ENCODE measurements around the gene ADAD2.

ADAD2 gene

GRCh38 chr16:84218176-84218823, 27.3 kb downstream of the ADAD2 start:
- Mint-ChIP-seq H3K27ac (no peak overlapping the region), H3K36me3 (ENCODE audit: low read depth) (no peaks in the 10 kb centered on the region), H3K4me3 (no peak overlapping the region), H3K9me3 (no peaks in the 10 kb centered on the region), H3K4me1 (ENCODE audit: low read depth) (no peaks in the 10 kb centered on the region), H3K27me3 (ENCODE audit: low read depth) (no peaks in the 10 kb centered on the region)

DNA sequence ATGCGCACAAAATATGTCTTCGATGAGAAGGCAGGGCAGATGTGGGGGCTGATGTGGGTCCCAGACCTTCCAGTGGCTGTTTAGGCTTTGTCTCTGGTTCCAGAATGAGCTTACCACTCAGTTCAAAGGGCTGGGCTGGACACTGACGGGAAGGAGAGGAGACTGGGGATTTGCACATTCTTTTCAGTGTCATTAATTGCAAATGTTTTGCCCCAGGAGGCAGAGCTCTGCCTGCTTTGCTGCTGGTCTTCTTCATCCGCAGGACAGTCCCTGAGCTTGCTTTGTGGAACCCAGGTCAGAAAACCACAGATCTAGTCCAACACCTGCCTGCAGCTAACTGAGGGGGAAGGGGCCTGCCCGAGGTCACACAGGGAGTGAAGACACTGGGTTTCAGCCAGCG, 28.0 kb downstream of the ADAD2 start:
- H3K4me3 Mint-ChIP-seq = no peak overlapping the region
- no peak overlapping the region for H3K27ac Mint-ChIP-seq
- H3K27me3 Mint-ChIP-seq (ENCODE audit: low read depth) = no peaks in the 10 kb centered on the region
- H3K9me3 Mint-ChIP-seq = no peaks in the 10 kb centered on the region
- no peaks in the 10 kb centered on the region for H3K36me3 Mint-ChIP-seq (ENCODE audit: low read depth)
- H3K4me1 Mint-ChIP-seq (ENCODE audit: low read depth) = no peaks in the 10 kb centered on the region

GRCh38 chr16:84220851-84221250, 29.9 kb downstream of the ADAD2 start:
- no peaks in the 10 kb centered on the region for H3K36me3 Mint-ChIP-seq (ENCODE audit: low read depth)
- H3K27ac Mint-ChIP-seq = no peak overlapping the region
- no peak overlapping the region for H3K4me3 Mint-ChIP-seq
- H3K27me3 Mint-ChIP-seq (ENCODE audit: low read depth) = no peaks in the 10 kb centered on the region
- no peaks in the 10 kb centered on the region for H3K4me1 Mint-ChIP-seq (ENCODE audit: low read depth)
- no peaks in the 10 kb centered on the region for H3K9me3 Mint-ChIP-seq

DNA sequence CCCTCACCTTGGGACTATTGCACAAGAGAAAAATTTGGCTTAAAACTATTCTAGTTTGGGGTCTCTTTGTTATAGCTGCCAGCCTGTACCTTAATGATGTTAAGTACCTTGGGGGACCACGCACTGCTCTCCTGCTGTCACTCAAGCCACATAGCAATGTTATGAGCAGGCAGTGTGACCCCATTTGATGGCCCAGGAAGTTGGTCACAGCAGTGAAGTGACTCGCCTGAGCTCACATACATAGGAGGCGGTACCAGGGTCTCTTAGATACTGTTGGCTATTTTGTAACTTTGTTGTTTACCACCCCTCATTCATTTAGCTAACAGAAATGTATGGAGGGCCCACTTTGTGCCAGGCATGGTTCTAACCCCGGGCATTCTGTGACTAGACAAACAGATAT, 32.5 kb downstream of the ADAD2 start:
- Mint-ChIP-seq H3K36me3 (ENCODE audit: low read depth) (no peaks in the 10 kb centered on the region), H3K27me3 (ENCODE audit: low read depth) (peaks cover 3% of the 10 kb centered on the region), H3K27ac (no peak overlapping the region), H3K9me3 (no peaks in the 10 kb centered on the region), H3K4me1 (ENCODE audit: low read depth) (no peaks in the 10 kb centered on the region), H3K4me3 (no peak overlapping the region)

- H3K4me3 Mint-ChIP-seq = no peak overlapping the region
- no peaks in the 10 kb centered on the region for H3K9me3 Mint-ChIP-seq
- peaks cover 3% of the 10 kb centered on the region for H3K27me3 Mint-ChIP-seq (ENCODE audit: low read depth)
- no peaks in the 10 kb centered on the region for H3K36me3 Mint-ChIP-seq (ENCODE audit: low read depth)
- no peak overlapping the region for H3K27ac Mint-ChIP-seq
- no peaks in the 10 kb centered on the region for H3K4me1 Mint-ChIP-seq (ENCODE audit: low read depth)
Observed at GRCh38 chr16:84224554-84224953, 33.6 kb downstream of the ADAD2 start.

- Mint-ChIP-seq H3K4me3 (no peak overlapping the region), H3K36me3 (ENCODE audit: low read depth) (no peaks in the 10 kb centered on the region), H3K27me3 (ENCODE audit: low read depth) (peaks cover 3% of the 10 kb centered on the region), H3K4me1 (ENCODE audit: low read depth) (no peaks in the 10 kb centered on the region), H3K27ac (no peak overlapping the region), H3K9me3 (no peaks in the 10 kb centered on the region)
Observed at GRCh38 chr16:84225126-84225525, 34.2 kb downstream of the ADAD2 start.

DNA sequence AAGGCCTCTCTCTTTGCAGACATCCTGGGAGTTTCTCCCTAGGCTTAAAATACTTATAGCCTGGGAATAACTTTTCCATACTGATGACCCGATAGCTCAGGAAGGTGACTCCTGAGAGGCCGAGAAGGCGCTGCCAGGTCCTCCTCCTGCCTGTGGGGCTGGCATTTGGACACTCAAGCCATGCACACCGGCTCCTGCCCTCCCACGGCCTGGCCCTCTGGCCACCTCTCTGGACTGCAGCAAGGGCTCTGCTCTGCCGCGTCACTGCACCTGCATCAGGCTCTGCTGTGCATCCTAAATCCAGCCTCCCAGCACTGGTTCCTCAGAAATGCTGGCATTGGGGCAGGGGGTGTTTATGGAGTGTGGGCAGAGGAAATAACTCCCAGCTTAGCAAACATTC, 34.6 kb downstream of the ADAD2 start:
- H3K36me3 Mint-ChIP-seq (ENCODE audit: low read depth) = no peaks in the 10 kb centered on the region
- peaks cover 3% of the 10 kb centered on the region for H3K27me3 Mint-ChIP-seq (ENCODE audit: low read depth)
- no peaks in the 10 kb centered on the region for H3K9me3 Mint-ChIP-seq
- H3K4me1 Mint-ChIP-seq (ENCODE audit: low read depth) = no peaks in the 10 kb centered on the region
- no peak overlapping the region for H3K27ac Mint-ChIP-seq
- no peak overlapping the region for H3K4me3 Mint-ChIP-seq

- Mint-ChIP-seq H3K4me3 (no peak overlapping the region), H3K4me1 (ENCODE audit: low read depth) (no peaks in the 10 kb centered on the region), H3K9me3 (no peaks in the 10 kb centered on the region), H3K36me3 (ENCODE audit: low read depth) (no peaks in the 10 kb centered on the region), H3K27me3 (ENCODE audit: low read depth) (peaks cover 4% of the 10 kb centered on the region), H3K27ac (no peak overlapping the region)
Observed at GRCh38 chr16:84226026-84226425, 35.1 kb downstream of the ADAD2 start.

- peaks cover 12% of the 10 kb centered on the region for H3K27me3 Mint-ChIP-seq (ENCODE audit: low read depth)
Observed at GRCh38 chr16:84227548-84227947, 36.6 kb downstream of the ADAD2 start.

GRCh38 chr16:84228256-84228838, 37.4 kb downstream of the ADAD2 start:
- no peaks in the 10 kb centered on the region for H3K9me3 Mint-ChIP-seq
- peaks cover 13% of the 10 kb centered on the region for H3K27me3 Mint-ChIP-seq (ENCODE audit: low read depth)
- no peak overlapping the region for H3K27ac Mint-ChIP-seq
- no peak overlapping the region for H3K4me3 Mint-ChIP-seq
- no peaks in the 10 kb centered on the region for H3K4me1 Mint-ChIP-seq (ENCODE audit: low read depth)
- no peaks in the 10 kb centered on the region for H3K36me3 Mint-ChIP-seq (ENCODE audit: low read depth)

More at GRCh38 chr16:84227548-84227947, 36.6 kb downstream of the ADAD2 start:
- Mint-ChIP-seq H3K36me3 (ENCODE audit: low read depth) (no peaks in the 10 kb centered on the region), H3K4me3 (no peak overlapping the region), H3K4me1 (ENCODE audit: low read depth) (no peaks in the 10 kb centered on the region), H3K9me3 (no peaks in the 10 kb centered on the region), H3K27ac (no peak overlapping the region)

- H3K27me3 Mint-ChIP-seq (ENCODE audit: low read depth) = peaks cover 17% of the 10 kb centered on the region
- no peak overlapping the region for H3K27ac Mint-ChIP-seq
- no peak overlapping the region for H3K4me3 Mint-ChIP-seq
- no peaks in the 10 kb centered on the region for H3K9me3 Mint-ChIP-seq
- H3K36me3 Mint-ChIP-seq (ENCODE audit: low read depth) = no peaks in the 10 kb centered on the region
- no peaks in the 10 kb centered on the region for H3K4me1 Mint-ChIP-seq (ENCODE audit: low read depth)
Observed at GRCh38 chr16:84229471-84229870, 38.5 kb downstream of the ADAD2 start.

DNA sequence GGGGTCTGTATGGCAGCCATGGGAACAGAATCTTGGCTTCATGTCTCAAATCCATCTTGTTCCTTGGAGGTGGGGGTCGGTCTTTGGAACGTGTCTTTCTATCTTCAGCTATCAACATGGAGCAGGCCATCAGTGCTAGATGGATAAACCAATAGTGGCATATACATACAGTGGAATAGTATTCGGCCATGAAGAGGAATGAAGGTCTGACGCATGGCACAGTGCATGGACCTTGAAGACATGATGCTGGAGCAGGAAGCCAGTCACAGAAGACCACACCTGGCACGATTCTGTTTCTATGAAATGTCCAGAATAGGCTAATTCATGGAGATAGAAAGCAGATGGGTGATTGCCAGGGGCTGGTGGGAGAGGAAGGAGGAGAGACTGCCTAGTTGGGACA, 41.1 kb downstream of the ADAD2 start:
- H3K4me3 Mint-ChIP-seq = no peak overlapping the region
- no peak overlapping the region for H3K27ac Mint-ChIP-seq
- H3K4me1 Mint-ChIP-seq (ENCODE audit: low read depth) = no peaks in the 10 kb centered on the region
- H3K36me3 Mint-ChIP-seq (ENCODE audit: low read depth) = no peaks in the 10 kb centered on the region
- no peaks in the 10 kb centered on the region for H3K9me3 Mint-ChIP-seq
- peaks cover 17% of the 10 kb centered on the region for H3K27me3 Mint-ChIP-seq (ENCODE audit: low read depth)

GRCh38 chr16:84232969-84233368, 42.0 kb downstream of the ADAD2 start:
- Mint-ChIP-seq H3K9me3 (no peaks in the 10 kb centered on the region), H3K36me3 (ENCODE audit: low read depth) (no peaks in the 10 kb centered on the region), H3K27ac (no peak overlapping the region), H3K27me3 (ENCODE audit: low read depth) (peaks cover 13% of the 10 kb centered on the region), H3K4me3 (no peak overlapping the region), H3K4me1 (ENCODE audit: low read depth) (no peaks in the 10 kb centered on the region)

- no peaks in the 10 kb centered on the region for H3K36me3 Mint-ChIP-seq (ENCODE audit: low read depth)
- H3K4me1 Mint-ChIP-seq (ENCODE audit: low read depth) = no peaks in the 10 kb centered on the region
- no peak overlapping the region for H3K4me3 Mint-ChIP-seq
- H3K27me3 Mint-ChIP-seq (ENCODE audit: low read depth) = peaks cover 13% of the 10 kb centered on the region
- no peaks in the 10 kb centered on the region for H3K9me3 Mint-ChIP-seq
- H3K27ac Mint-ChIP-seq = no peak overlapping the region
Observed at GRCh38 chr16:84233748-84234147, 42.8 kb downstream of the ADAD2 start.

DNA sequence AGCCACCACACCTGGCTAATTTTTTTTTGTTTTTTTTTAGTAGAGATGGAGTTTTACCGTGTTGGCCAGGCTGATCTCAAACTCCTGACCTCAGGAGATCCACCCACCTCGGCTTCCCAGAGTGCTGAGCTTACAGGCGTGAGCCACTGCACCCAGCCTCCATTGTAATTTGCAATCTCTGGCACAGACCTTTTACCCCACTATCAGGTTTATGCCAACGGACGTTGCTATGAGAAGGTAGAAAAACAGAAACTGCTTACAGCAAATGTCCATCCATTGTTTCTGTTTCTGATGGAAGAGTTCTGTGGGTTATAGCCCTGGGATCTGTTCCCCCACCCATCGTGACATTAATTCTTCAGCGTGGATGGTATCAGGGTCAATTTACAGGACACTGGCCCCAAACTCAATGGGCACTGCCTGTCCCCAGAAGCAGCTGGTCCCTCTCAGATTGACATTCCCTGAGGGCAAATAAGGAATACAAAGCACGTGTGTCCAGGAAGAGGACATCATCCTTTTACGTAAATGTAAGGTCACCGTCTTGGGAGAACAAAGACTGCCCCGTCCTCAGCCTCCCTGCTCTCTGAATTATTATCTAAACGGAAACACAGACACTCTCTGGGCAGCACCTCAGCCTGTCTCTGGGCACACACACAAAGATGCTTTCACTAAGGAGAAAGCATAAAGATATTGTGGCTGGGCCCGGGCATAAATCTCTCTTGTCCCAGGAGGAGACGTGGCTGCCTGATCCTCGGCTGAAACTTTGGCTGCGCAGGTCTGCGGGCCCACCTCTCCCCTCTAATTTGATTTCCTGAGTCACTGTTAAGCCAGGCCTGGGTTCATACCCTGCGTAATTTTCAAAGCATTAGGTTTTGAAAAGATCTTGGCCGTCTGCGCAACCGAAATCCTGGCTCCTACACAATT, 43.6 kb downstream of the ADAD2 start:
- Mint-ChIP-seq H3K27me3 (ENCODE audit: low read depth) (peaks cover 19% of the 10 kb centered on the region), H3K4me1 (ENCODE audit: low read depth) (no peaks in the 10 kb centered on the region), H3K36me3 (ENCODE audit: low read depth) (no peaks in the 10 kb centered on the region), H3K27ac (no peak overlapping the region), H3K4me3 (no peak overlapping the region), H3K9me3 (no peaks in the 10 kb centered on the region)

Data from T-helper 1 cell treated with Interleukin-12 subunit alpha and Interleukin-12 subunit beta and Interleukin-4 antibody, amounts not matched to agents 30 μg/mL and 1 μg/mL, for 36 hours (primary cell).